Activated CD8-positive, alpha-beta memory T cell treated with anti-CD3 and anti-CD28 coated beads, Interleukin-2, amount 10 ng/mL, durations not matched to agents 7 days and 5 days (primary cell): ENCODE results near the gene ERC2. TPM values are rescaled to one million over a fixed set of nuclear protein-coding genes. Genes with fewer than 3 reads are reported as not detected.
"Not testable (repeated sequence)": the region's sequence is repeated elsewhere in the genome, so short reads cannot be mapped to it uniquely, and the experiment has no call there.

ENCODE experiments used
- ATAC-seq: fragments of 150-1000 bp; cut with Tn5 transposase; one replicate; pipeline ENCODE4 v1.10.0; 2021; ENCODE audit warnings: moderate library complexity
- CTCF ChIA-PET: fragments of 350-600 bp; sonication (Branson Sonifier 250); formaldehyde crosslinking; loops from one replicate; lab custom pipeline; 2021; ENCODE audit warnings: antibody characterized with exemption; lab: Charles Lee
- DNase-seq: peaks from one replicate; pipeline ENCODE4 v3.0.0-alpha.2; 2020
- H3K27ac Mint-ChIP-seq: one replicate; pipeline ENCODE4 v1.8.0; 2021; ENCODE audit warnings: mild to moderate bottlenecking, mixed read lengths
- H3K27me3 Mint-ChIP-seq: one replicate; pipeline ENCODE4 v1.8.0; 2021; ENCODE audit warnings: mixed read lengths
- H3K36me3 Mint-ChIP-seq: one replicate; pipeline ENCODE4 v1.8.0; 2021; ENCODE audit warnings: mild to moderate bottlenecking, mixed read lengths
- H3K4me1 Mint-ChIP-seq: one replicate; pipeline ENCODE4 v1.8.0; 2021; ENCODE audit warnings: mixed read lengths
- H3K4me3 Mint-ChIP-seq: one replicate; pipeline ENCODE4 v1.8.0; 2021; ENCODE audit warnings: mild to moderate bottlenecking, moderate library complexity, mixed read lengths
- H3K9me3 Mint-ChIP-seq: one replicate; pipeline ENCODE4 v1.8.0; 2022; ENCODE audit warnings: low read depth, mixed read lengths
- total RNA-seq, 2 experiments: library from RNA; stranded (reverse); gene quantifications; one replicate each; pipeline ENCODE4 v1.2.3, GENCODE V29; 2021

Gene ERC2
- total RNA-seq, 2 experiments from 2014 or later = not detected

DNA sequence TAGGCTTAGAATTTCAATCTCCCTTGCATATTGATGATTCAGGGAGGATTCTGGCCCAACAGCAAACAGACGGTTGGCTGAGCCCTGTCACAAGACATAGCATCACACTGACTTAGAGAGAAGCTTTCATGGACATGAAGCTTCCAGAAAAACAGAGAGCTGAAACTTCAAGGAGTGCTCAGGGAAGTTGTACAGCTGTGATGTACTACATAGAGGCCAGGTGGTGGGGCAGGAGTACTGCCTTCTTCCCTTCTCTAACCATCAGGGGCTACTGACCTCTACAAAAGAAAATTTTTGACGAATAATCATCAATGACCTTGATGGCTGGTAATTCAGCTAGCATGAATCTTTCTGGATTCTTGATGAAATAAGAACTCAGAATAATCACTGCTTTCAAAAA, 378.5 kb downstream of the ERC2 start:
- no peak overlapping the region for H3K27ac Mint-ChIP-seq
- CTCF ChIA-PET = no interaction called here
- H3K27me3 Mint-ChIP-seq = peaks cover 2% of the 10 kb centered on the region
- no peaks in the 10 kb centered on the region for H3K4me1 Mint-ChIP-seq
- no peak for DNase-seq
- no peak for ATAC-seq
- no peak overlapping the region for H3K4me3 Mint-ChIP-seq
- H3K9me3 Mint-ChIP-seq = peaks cover 2% of the 10 kb centered on the region
- no peaks in the 10 kb centered on the region for H3K36me3 Mint-ChIP-seq

GRCh38 chr3:56087451-56088053, 380.7 kb downstream of the ERC2 start:
- ATAC-seq (no peak), DNase-seq (no peak)
- Mint-ChIP-seq H3K9me3 (peaks cover 2% of the 10 kb centered on the region), H3K36me3 (no peaks in the 10 kb centered on the region), H3K4me1 (no peaks in the 10 kb centered on the region), H3K27ac (no peak overlapping the region), H3K27me3 (no peaks in the 10 kb centered on the region), H3K4me3 (no peak overlapping the region)
- CTCF ChIA-PET = no interaction called here

- no peaks in the 10 kb centered on the region for H3K27me3 Mint-ChIP-seq
- H3K4me3 Mint-ChIP-seq = no peak overlapping the region
- no peaks in the 10 kb centered on the region for H3K36me3 Mint-ChIP-seq
- H3K4me1 Mint-ChIP-seq = no peaks in the 10 kb centered on the region
- peaks cover 2% of the 10 kb centered on the region for H3K9me3 Mint-ChIP-seq
- ATAC-seq (no peak), DNase-seq (no peak)
- CTCF ChIA-PET = no interaction called here
- H3K27ac Mint-ChIP-seq = no peak overlapping the region
Measured at GRCh38 chr3:56086355-56086754, 381.9 kb downstream of the ERC2 start.

GRCh38 chr3:56081246-56081645, 387.0 kb downstream of the ERC2 start:
- DNase-seq (no peak), ATAC-seq (no peak)
- Mint-ChIP-seq H3K27ac (no peak overlapping the region), H3K9me3 (no peaks in the 10 kb centered on the region), H3K36me3 (no peaks in the 10 kb centered on the region), H3K4me1 (no peaks in the 10 kb centered on the region), H3K4me3 (no peak overlapping the region), H3K27me3 (peaks cover 2% of the 10 kb centered on the region)
- CTCF ChIA-PET = no interaction called here

- DNase-seq (no peak), ATAC-seq (no peak)
- Mint-ChIP-seq H3K9me3 (no peaks in the 10 kb centered on the region), H3K4me3 (no peak overlapping the region), H3K4me1 (no peaks in the 10 kb centered on the region), H3K36me3 (no peaks in the 10 kb centered on the region), H3K27me3 (peaks cover 2% of the 10 kb centered on the region), H3K27ac (no peak overlapping the region)
- CTCF ChIA-PET = no interaction called here
Measured at GRCh38 chr3:56076746-56077145, 391.5 kb downstream of the ERC2 start.

- CTCF ChIA-PET = no interaction called here
- Mint-ChIP-seq H3K27ac (no peak overlapping the region), H3K9me3 (no peaks in the 10 kb centered on the region), H3K4me1 (no peaks in the 10 kb centered on the region), H3K36me3 (no peaks in the 10 kb centered on the region), H3K4me3 (no peak overlapping the region), H3K27me3 (no peaks in the 10 kb centered on the region)
- ATAC-seq (no peak), DNase-seq (no peak)
Measured at GRCh38 chr3:56075089-56075488, 393.2 kb downstream of the ERC2 start.

DNA sequence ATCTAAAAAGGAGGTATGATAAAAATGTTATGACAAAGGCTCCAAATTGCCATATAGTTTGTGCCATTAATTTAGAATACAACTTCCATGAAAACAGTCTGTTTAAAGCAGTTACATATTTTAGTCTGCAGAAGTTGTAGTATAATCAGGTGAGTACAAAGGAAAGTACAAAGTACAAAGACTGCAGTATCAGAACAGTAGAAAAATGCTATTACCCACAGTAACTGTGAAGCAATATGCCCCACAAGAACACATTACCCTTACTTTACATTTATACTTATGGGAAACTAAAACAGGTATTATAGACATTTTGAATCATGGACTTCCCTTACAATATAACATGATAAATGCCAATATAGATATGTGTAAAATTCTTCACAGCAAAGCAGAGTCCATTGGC, 398.5 kb downstream of the ERC2 start:
- H3K9me3 Mint-ChIP-seq = no peaks in the 10 kb centered on the region
- no peaks in the 10 kb centered on the region for H3K36me3 Mint-ChIP-seq
- no peaks in the 10 kb centered on the region for H3K27me3 Mint-ChIP-seq
- H3K4me1 Mint-ChIP-seq = no peaks in the 10 kb centered on the region
- CTCF ChIA-PET = no interaction called here
- H3K27ac Mint-ChIP-seq = no peak overlapping the region
- no peak overlapping the region for H3K4me3 Mint-ChIP-seq
- no peak for ATAC-seq
- DNase-seq = no peak

DNA sequence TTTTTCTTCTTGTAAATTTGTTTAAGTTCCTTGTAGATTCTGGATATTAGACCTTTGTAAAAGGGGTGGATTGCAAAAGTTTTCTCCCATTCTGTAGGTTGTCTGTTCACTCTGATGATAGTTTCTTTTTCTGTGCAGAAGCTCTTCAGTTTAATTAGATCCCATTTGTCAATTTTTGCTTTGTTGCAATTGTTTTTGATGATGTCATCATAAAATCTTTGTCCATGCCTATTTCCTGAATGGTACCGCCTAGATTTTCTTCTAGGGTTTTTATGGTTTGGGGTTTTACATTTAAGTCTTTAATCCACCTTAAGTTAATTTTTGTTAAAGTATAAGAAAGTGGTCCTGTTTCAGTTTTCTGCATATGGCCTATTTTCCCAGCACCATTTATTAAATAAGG, 401.9 kb downstream of the ERC2 start:
- H3K36me3 Mint-ChIP-seq, DNase-seq, H3K4me3 Mint-ChIP-seq, ATAC-seq, H3K27ac Mint-ChIP-seq, H3K4me1 Mint-ChIP-seq, CTCF ChIA-PET, H3K9me3 Mint-ChIP-seq, H3K27me3 Mint-ChIP-seq: not testable (repeated sequence)

DNA sequence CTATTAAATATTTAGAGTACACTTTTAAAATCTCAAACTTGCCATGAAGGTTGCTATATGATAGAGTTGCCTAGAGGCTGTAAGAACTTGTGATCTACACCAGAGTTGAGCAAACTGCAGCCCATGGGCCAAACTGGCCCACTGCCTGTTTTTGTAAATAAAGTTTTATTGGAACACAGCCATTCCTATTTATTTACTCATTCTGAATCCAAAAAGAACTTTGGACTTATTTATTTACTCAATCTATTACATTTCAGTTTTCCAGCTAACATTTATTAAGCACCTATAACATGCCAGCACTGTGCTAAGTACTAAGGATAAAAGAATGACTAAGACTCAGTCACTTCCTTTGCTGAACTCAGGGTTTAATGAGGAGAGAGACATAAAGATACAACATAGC, 403.6 kb downstream of the ERC2 start:
- no peaks in the 10 kb centered on the region for H3K36me3 Mint-ChIP-seq
- H3K4me3 Mint-ChIP-seq = no peak overlapping the region
- no peak overlapping the region for H3K27ac Mint-ChIP-seq
- no peak for DNase-seq
- ATAC-seq = no peak
- CTCF ChIA-PET = no interaction called here
- no peaks in the 10 kb centered on the region for H3K9me3 Mint-ChIP-seq
- H3K27me3 Mint-ChIP-seq = no peaks in the 10 kb centered on the region
- H3K4me1 Mint-ChIP-seq = no peaks in the 10 kb centered on the region

- no peaks in the 10 kb centered on the region for H3K9me3 Mint-ChIP-seq
- no peak overlapping the region for H3K27ac Mint-ChIP-seq
- no peaks in the 10 kb centered on the region for H3K4me1 Mint-ChIP-seq
- no peak overlapping the region for H3K4me3 Mint-ChIP-seq
- no peaks in the 10 kb centered on the region for H3K36me3 Mint-ChIP-seq
- ATAC-seq (no peak), DNase-seq (no peak)
- H3K27me3 Mint-ChIP-seq = no peaks in the 10 kb centered on the region
- CTCF ChIA-PET = no interaction called here
Measured at GRCh38 chr3:56061279-56061626, 407.0 kb downstream of the ERC2 start.

- Mint-ChIP-seq H3K4me3 (no peak overlapping the region), H3K27me3 (no peaks in the 10 kb centered on the region), H3K9me3 (no peaks in the 10 kb centered on the region), H3K36me3 (no peaks in the 10 kb centered on the region), H3K27ac (no peak overlapping the region), H3K4me1 (no peaks in the 10 kb centered on the region)
- DNase-seq (no peak), ATAC-seq (no peak)
- CTCF ChIA-PET = no interaction called here
Measured at GRCh38 chr3:56060521-56061278, 407.6 kb downstream of the ERC2 start.

DNA sequence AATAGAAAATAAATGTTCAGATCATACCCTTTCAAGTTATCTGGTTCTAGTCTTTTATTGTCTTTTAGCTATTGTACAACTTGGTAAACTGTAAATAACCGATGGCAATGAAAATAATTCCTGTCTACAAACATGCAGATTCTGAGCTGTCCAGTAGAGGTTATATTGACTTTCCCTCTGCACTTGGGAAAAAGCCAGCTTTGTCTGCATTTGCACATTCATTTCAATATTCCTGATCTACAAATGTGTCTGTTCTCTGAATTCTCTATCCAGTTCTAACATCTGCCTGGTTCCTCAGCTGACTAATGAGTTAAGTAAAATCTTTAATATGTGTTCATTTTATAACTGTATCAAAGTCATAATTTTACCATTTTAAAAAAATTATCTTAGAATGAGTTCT, 408.5 kb downstream of the ERC2 start:
- no peaks in the 10 kb centered on the region for H3K9me3 Mint-ChIP-seq

DNA sequence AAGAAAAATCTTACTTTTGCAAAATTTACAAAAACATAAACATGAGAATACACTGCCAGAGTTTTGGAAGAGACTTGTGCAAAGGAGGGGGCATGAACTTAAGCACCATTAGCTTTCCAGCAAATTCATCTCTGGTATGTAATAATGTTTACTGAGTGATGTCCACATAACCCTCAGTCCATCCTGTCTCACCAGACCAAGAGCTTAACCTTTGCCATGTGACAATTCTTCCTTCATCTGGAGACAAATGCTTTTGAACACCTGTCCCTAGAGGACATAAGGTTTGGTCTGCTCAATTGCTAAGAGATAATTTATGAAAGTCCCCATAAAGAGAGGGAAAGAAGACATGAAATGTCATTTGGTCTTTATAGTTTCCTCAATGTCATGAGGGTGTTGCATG, 412.3 kb downstream of the ERC2 start:
- no peak overlapping the region for H3K27ac Mint-ChIP-seq
- H3K4me3 Mint-ChIP-seq = no peak overlapping the region
- ATAC-seq = no peak
- H3K36me3 Mint-ChIP-seq = no peaks in the 10 kb centered on the region
- CTCF ChIA-PET = no interaction called here
- H3K9me3 Mint-ChIP-seq = no peaks in the 10 kb centered on the region
- no peaks in the 10 kb centered on the region for H3K27me3 Mint-ChIP-seq
- H3K4me1 Mint-ChIP-seq = no peaks in the 10 kb centered on the region
- no peak for DNase-seq

More for the DNA sequence above, 408.5 kb downstream of the ERC2 start:
- H3K4me1 Mint-ChIP-seq = no peaks in the 10 kb centered on the region
- no peak for ATAC-seq
- H3K27me3 Mint-ChIP-seq = no peaks in the 10 kb centered on the region
- no peak overlapping the region for H3K27ac Mint-ChIP-seq
- CTCF ChIA-PET = no interaction called here
- DNase-seq = no peak
- no peak overlapping the region for H3K4me3 Mint-ChIP-seq
- no peaks in the 10 kb centered on the region for H3K36me3 Mint-ChIP-seq

GRCh38 chr3:56055546-56055945, 412.7 kb downstream of the ERC2 start:
- CTCF ChIA-PET = no interaction called here
- no peaks in the 10 kb centered on the region for H3K36me3 Mint-ChIP-seq
- DNase-seq (no peak), ATAC-seq (no peak)
- H3K4me1 Mint-ChIP-seq = no peaks in the 10 kb centered on the region
- no peaks in the 10 kb centered on the region for H3K9me3 Mint-ChIP-seq
- H3K4me3 Mint-ChIP-seq = no peak overlapping the region
- no peak overlapping the region for H3K27ac Mint-ChIP-seq
- H3K27me3 Mint-ChIP-seq = no peaks in the 10 kb centered on the region
